IMR-90 (cell line): ENCODE measurements around the gene GTF2H4.
A peak's percentile ranks its signal among the peaks of the same experiment; 100 is the strongest.

Experiments used
- CEBPB ChIP-seq: IDR thresholded peaks from 2 replicates; pipeline ENCODE4 v1.6.1; 2012; ENCODE audit warnings: low read depth, low read length, improper control_type of control experiment
- CTCF ChIP-seq: conservative IDR thresholded peaks from 2 replicates; pipeline ENCODE4 v1.5.1; 2012; ENCODE audit warnings: mild to moderate bottlenecking, low read depth, low read length, improper control_type of control experiment
- MAFK ChIP-seq: IDR thresholded peaks from 2 replicates; pipeline ENCODE4 v1.6.1; 2012; ENCODE audit warnings: low read depth, low read length, improper control_type of control experiment
- NFE2L2 ChIP-seq: fragments of 150-350 bp; IDR thresholded peaks from 2 replicates; pipeline ENCODE4 v1.6.1; 2016; ENCODE audit warnings: low read depth, mild to moderate bottlenecking, low read length
- POLR2A ChIP-seq: IDR thresholded peaks from 2 replicates; pipeline ENCODE4 v1.6.1; 2012; ENCODE audit warnings: mild to moderate bottlenecking, low read depth, low read length
- RAD21 ChIP-seq: IDR thresholded peaks from 2 replicates; pipeline ENCODE4 v1.6.1; 2012; ENCODE audit warnings: low read length, improper control_type of control experiment
- SMC3 ChIP-seq: fragments of 150-350 bp; IDR thresholded peaks from 2 replicates; pipeline ENCODE4 v1.6.1; 2016; ENCODE audit warnings: low read depth, mild to moderate bottlenecking, antibody characterized with exemption, low read length, moderate library complexity
- USF2 ChIP-seq: fragments of 150-350 bp; IDR thresholded peaks from 2 replicates; pipeline ENCODE4 v1.6.1; 2017; ENCODE audit warnings: mild to moderate bottlenecking, antibody characterized with exemption, low read length, low read depth

GRCh38 chr6:30960907-30961673 lies 53.1 kb downstream of the GTF2H4 start:
- TF ChIP-seq CTCF: no peak
- no peak for TF ChIP-seq USF2
- no peak for TF ChIP-seq MAFK
- TF ChIP-seq SMC3: no peak
- TF ChIP-seq POLR2A: no peak
- TF ChIP-seq RAD21: no peak
- TF ChIP-seq CEBPB: peak; percentile 50; the same call in 1 of the 2 replicates
- TF ChIP-seq NFE2L2: no peak
